Esophagus muscularis mucosa (tissue), 4 donors: ENCODE data around the gene TERT.

Experiments used
- CTCF ChIP-seq, 3 experiments: fragments of 200-600 bp in 2 of 3; fragments of 450-650 bp in 1 of 3; sonication (generic) in 2 of 3; IDR thresholded peaks; one replicate each; pipeline ENCODE4 v1.5.1; 2017 to 2019; ENCODE audit warnings: antibody characterized with exemption in 3 of 3, mild to moderate bottlenecking in 2 of 3, moderate library complexity in 1 of 3
- EP300 ChIP-seq: sonication (generic); formaldehyde crosslinking; IDR thresholded peaks from one replicate; pipeline ENCODE4 v1.6.1; 2017; ENCODE audit warnings: antibody characterized with exemption
- POLR2A ChIP-seq: fragments of 450-650 bp; IDR thresholded peaks from one replicate; pipeline ENCODE4 v1.6.1; 2017; ENCODE audit warnings: antibody characterized with exemption, moderate library complexity, mild to moderate bottlenecking, low read depth
- POLR2AphosphoS5 ChIP-seq, 2 donors: sonication (generic); formaldehyde crosslinking; IDR thresholded peaks; one replicate each; pipeline ENCODE4 v1.6.1; 2017; ENCODE audit warnings: antibody characterized with exemption in 2 of 2

- no peak for TF ChIP-seq POLR2A
- no peak for TF ChIP-seq CTCF (IDR thresholded peaks at IDR 0.05)
- no peak for TF ChIP-seq POLR2AphosphoS5 (IDR thresholded peaks at IDR 0.05)
- TF ChIP-seq EP300, result no peak
Observed at GRCh38 chr5:1312206-1312605, 17.3 kb upstream of the TERT start.
